Measurements from ENCODE around the gene TMEM231. TPM values are rescaled to one million over a fixed set of nuclear protein-coding genes. Genes with fewer than 3 reads are reported as not detected.

TMEM231 gene
- total RNA-seq, 2 experiments from 2014 or later: 4.9 to 5.1 TPM

DNA sequence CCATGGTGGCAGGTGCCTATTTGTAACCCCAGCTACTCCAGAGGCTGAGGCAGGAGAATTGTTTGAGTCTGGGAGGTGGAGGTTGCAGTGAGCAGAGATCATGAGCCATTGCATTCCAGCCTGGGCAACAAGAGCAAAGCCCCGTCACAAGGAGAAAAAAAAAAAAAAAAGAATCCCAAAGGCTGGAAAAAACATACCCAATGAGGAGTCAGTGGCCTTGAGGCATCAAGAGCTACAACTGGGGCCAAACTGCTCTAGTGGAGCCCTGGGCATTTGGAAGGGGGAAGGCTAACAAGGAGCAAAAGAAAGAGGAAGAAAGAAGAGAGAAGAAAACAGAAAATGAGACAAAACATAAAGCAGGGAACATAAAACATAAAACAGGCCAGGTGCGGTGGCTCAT is 67.7 kb downstream of the TMEM231 start:
- Mint-ChIP-seq H3K36me3 (ENCODE audit: low read depth) (no peaks in the 10 kb centered on the region), H3K4me1 (ENCODE audit: low read depth) (no peaks in the 10 kb centered on the region), H3K27ac (no peak overlapping the region), H3K4me3 (no peak overlapping the region), H3K9me3 (no peaks in the 10 kb centered on the region), H3K27me3 (peaks cover 16% of the 10 kb centered on the region)
- no peak for DNase-seq
- TF ChIP-seq, protein P1, sequence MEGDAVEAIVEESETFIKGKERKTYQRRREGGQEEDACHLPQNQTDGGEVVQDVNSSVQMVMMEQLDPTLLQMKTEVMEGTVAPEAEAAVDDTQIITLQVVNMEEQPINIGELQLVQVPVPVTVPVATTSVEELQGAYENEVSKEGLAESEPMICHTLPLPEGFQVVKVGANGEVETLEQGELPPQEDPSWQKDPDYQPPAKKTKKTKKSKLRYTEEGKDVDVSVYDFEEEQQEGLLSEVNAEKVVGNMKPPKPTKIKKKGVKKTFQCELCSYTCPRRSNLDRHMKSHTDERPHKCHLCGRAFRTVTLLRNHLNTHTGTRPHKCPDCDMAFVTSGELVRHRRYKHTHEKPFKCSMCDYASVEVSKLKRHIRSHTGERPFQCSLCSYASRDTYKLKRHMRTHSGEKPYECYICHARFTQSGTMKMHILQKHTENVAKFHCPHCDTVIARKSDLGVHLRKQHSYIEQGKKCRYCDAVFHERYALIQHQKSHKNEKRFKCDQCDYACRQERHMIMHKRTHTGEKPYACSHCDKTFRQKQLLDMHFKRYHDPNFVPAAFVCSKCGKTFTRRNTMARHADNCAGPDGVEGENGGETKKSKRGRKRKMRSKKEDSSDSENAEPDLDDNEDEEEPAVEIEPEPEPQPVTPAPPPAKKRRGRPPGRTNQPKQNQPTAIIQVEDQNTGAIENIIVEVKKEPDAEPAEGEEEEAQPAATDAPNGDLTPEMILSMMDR (IDR thresholded peaks at IDR 0.05): no peak
- CTCF ChIA-PET: interaction anchor here (2.9 kb wide), 1 partner anchor 17 kb away, joined by 10 read pairs; no protein-coding TSS in a partner anchor
- ATAC-seq: no peak
- POLR2A ChIA-PET: no interaction called here
- intact Hi-C loops (cut with micrococcal nuclease): no loop called here

Other genes starting within 250 kb of the TMEM231 start
- 10 to 100 TPM; 34.7 to 39.9 TPM for gene CFDP1, start 122.7 kb downstream of the TMEM231 start, total RNA-seq
- 10 to 100 TPM; 25.1 to 27.1 TPM for gene TMEM170A, start 91.6 kb downstream of the TMEM231 start, total RNA-seq
- not detected for gene CHST6, start 60.8 kb downstream of the TMEM231 start, total RNA-seq
- gene CHST5, start 20.1 kb downstream of the TMEM231 start, total RNA-seq: not detected
- gene GABARAPL2, start 10.1 kb upstream of the TMEM231 start, total RNA-seq: 10 to 100 TPM; 56.3 to 57.4 TPM
- gene ADAT1, start 67.0 kb upstream of the TMEM231 start, total RNA-seq: 10 to 100 TPM; 41.7 to 43.6 TPM
- 100 to 1,000 TPM; 320 to 335 TPM for gene KARS1, start 91.4 kb upstream of the TMEM231 start, total RNA-seq
- gene TERF2IP, start 91.5 kb upstream of the TMEM231 start, total RNA-seq: 10 to 100 TPM; 66.3 to 68.1 TPM
- gene CPHXL2, start 120.8 kb upstream of the TMEM231 start, total RNA-seq: not detected
- not detected for gene DUXB, start 145.2 kb upstream of the TMEM231 start, total RNA-seq
- gene CPHXL, start 170.2 kb upstream of the TMEM231 start, total RNA-seq: not detected

All from activated CD8-positive, alpha-beta T cell treated with anti-CD3 and anti-CD28 coated beads for 36 hours (primary cell).